Neural progenitor cell (in vitro differentiated cells): ENCODE measurements around the gene ROR2. TPM values are rescaled to one million over a fixed set of nuclear protein-coding genes. Genes with fewer than 3 reads are reported as not detected.
A peak's percentile ranks its signal among the peaks of the same experiment; 100 is the strongest.

Source experiments
- DNase-seq: peaks from one replicate; pipeline ENCODE4 v3.0.0-alpha.2; 2016; ENCODE audit warnings: low spot score
- H2AFZ ChIP-seq: fragments of 200-600 bp; sonication (generic); replicated peaks from 2 replicates; pipeline ENCODE4 v1.6.1; 2016; ENCODE audit warnings: antibody characterized with exemption
- H3F3A ChIP-seq: fragments of 200-600 bp; sonication (generic); 2 replicates; pipeline ENCODE4 v1.6.1; 2016; ENCODE audit warnings: antibody characterized with exemption, low read depth
- H3K27ac ChIP-seq: fragments of 200-600 bp; sonication (generic); 2 replicates; pipeline ENCODE4 v1.5.1; 2016; ENCODE audit warnings: mild to moderate bottlenecking
- H3K27me3 ChIP-seq: fragments of 200-600 bp; sonication (generic); 2 replicates; pipeline ENCODE4 v1.6.1; 2016; ENCODE audit warnings: mild to moderate bottlenecking, moderate library complexity
- H3K36me3 ChIP-seq: fragments of 200-600 bp; sonication (generic); 2 replicates; pipeline ENCODE4 v1.5.1; 2016
- H3K4me1 ChIP-seq: fragments of 200-600 bp; sonication (generic); 2 replicates; pipeline ENCODE4 v1.6.1; 2016; ENCODE audit warnings: mixed run types
- H3K4me2 ChIP-seq: fragments of 200-600 bp; sonication (generic); 2 replicates; pipeline ENCODE4 v1.6.1; 2016
- H3K4me3 ChIP-seq: fragments of 200-600 bp; sonication (generic); 2 replicates; pipeline ENCODE4 v1.5.1; 2016
- H3K79me2 ChIP-seq: fragments of 200-600 bp; sonication (generic); 2 replicates; pipeline ENCODE4 v1.6.1; 2016; ENCODE audit warnings: low read depth
- H3K9ac ChIP-seq: fragments of 200-600 bp; sonication (generic); 2 replicates; pipeline ENCODE4 v1.6.1; 2016
- H3K9me3 ChIP-seq: fragments of 200-600 bp; sonication (generic); 2 replicates; pipeline ENCODE4 v1.5.1; 2016; ENCODE audit warnings: low read depth
- H4K20me1 ChIP-seq: fragments of 200-600 bp; sonication (generic); 2 replicates; pipeline ENCODE4 v1.6.1; 2016; ENCODE audit warnings: low read depth
- H3K27ac Mint-ChIP-seq: 3 replicates; pipeline ENCODE4 v1.8.0; 2021; ENCODE audit warnings: mixed read lengths
- H3K27me3 Mint-ChIP-seq: 2 replicates; pipeline ENCODE4 v1.8.0; 2022; ENCODE audit warnings: low read depth, mild to moderate bottlenecking, inconsistent platforms, moderate library complexity, mixed read lengths; ENCODE audit not compliant: insufficient read depth
- H3K36me3 Mint-ChIP-seq: 3 replicates; pipeline ENCODE4 v1.8.0; 2021; ENCODE audit warnings: mixed read lengths
- H3K4me1 Mint-ChIP-seq: 3 replicates; pipeline ENCODE4 v1.8.0; 2021; ENCODE audit warnings: mixed read lengths
- H3K4me3 Mint-ChIP-seq: 3 replicates; pipeline ENCODE4 v1.8.0; 2021; ENCODE audit warnings: mild to moderate bottlenecking, moderate library complexity, mixed read lengths
- H3K9me3 Mint-ChIP-seq: 3 replicates; pipeline ENCODE4 v1.8.0; 2020; ENCODE audit warnings: mixed read lengths
- EZH2 ChIP-seq: fragments of 200-600 bp; sonication (generic); IDR thresholded peaks from 2 replicates; pipeline ENCODE4 v1.6.1; 2017; ENCODE audit warnings: antibody characterized with exemption, mild to moderate bottlenecking, moderate library complexity
- EZH2phosphoT487 ChIP-seq: fragments of 200-600 bp; sonication (generic); IDR thresholded peaks from 2 replicates; pipeline ENCODE4 v1.6.1; 2017; ENCODE audit warnings: antibody characterized with exemption
- total RNA-seq: library from RNA; depleted of rRNA; stranded (reverse); fragments of >200 nt; gene quantifications from 2 replicates; pipeline ENCODE4 v1.2.3, GENCODE V29; 2015; ENCODE audit warnings: low replicate concordance
- TF ChIP-seq, protein P1 (sequence below): fragments of 200-600 bp; sonication (generic); IDR thresholded peaks from 2 replicates; pipeline ENCODE4 v1.5.1; 2017; ENCODE audit warnings: antibody characterized with exemption, mild to moderate bottlenecking

The ROR2 gene
- total RNA-seq, 1 donor from 2014 or later = 20.1 TPM

GRCh38 chr9:91886414-91887076 is 63.5 kb downstream of the ROR2 start:
- peaks cover 40% of the 10 kb centered on the region for H3F3A ChIP-seq
- peaks cover 3% of the 10 kb centered on the region for H4K20me1 ChIP-seq
- no peaks in the 10 kb centered on the region for H3K9me3 ChIP-seq
- peak overlapping the region; percentile 31 for H3K4me3 ChIP-seq
- H3K27me3 Mint-ChIP-seq = no peaks in the 10 kb centered on the region
- H3K9ac ChIP-seq = no peak overlapping the region
- peak overlapping the region; percentile 76 for H3K4me3 Mint-ChIP-seq
- peak overlapping the region; percentile 96 for H3K27ac Mint-ChIP-seq
- peaks cover 4% of the 10 kb centered on the region for H3K9me3 Mint-ChIP-seq
- H3K79me2 ChIP-seq = peaks cover 49% of the 10 kb centered on the region
- peaks cover 17% of the 10 kb centered on the region for H3K36me3 Mint-ChIP-seq
- DNase-seq = peak; percentile 71
- peaks cover 68% of the 10 kb centered on the region for H3K4me1 Mint-ChIP-seq
- H3K27ac ChIP-seq = peak overlapping the region; percentile 94
- H3K27me3 ChIP-seq = no peaks in the 10 kb centered on the region
- H3K4me2 ChIP-seq = peak overlapping the region; percentile 76
- H2AFZ ChIP-seq = no peak overlapping the region
- no peaks in the 10 kb centered on the region for H3K36me3 ChIP-seq
- TF ChIP-seq EZH2phosphoT487 (no peak), EZH2 (no peak)
- TF ChIP-seq, protein P1, sequence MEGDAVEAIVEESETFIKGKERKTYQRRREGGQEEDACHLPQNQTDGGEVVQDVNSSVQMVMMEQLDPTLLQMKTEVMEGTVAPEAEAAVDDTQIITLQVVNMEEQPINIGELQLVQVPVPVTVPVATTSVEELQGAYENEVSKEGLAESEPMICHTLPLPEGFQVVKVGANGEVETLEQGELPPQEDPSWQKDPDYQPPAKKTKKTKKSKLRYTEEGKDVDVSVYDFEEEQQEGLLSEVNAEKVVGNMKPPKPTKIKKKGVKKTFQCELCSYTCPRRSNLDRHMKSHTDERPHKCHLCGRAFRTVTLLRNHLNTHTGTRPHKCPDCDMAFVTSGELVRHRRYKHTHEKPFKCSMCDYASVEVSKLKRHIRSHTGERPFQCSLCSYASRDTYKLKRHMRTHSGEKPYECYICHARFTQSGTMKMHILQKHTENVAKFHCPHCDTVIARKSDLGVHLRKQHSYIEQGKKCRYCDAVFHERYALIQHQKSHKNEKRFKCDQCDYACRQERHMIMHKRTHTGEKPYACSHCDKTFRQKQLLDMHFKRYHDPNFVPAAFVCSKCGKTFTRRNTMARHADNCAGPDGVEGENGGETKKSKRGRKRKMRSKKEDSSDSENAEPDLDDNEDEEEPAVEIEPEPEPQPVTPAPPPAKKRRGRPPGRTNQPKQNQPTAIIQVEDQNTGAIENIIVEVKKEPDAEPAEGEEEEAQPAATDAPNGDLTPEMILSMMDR = no peak
- H3K4me1 ChIP-seq = peaks cover 66% of the 10 kb centered on the region

GRCh38 chr9:91885746-91886413 is 64.1 kb downstream of the ROR2 start:
- peaks cover 40% of the 10 kb centered on the region for H3F3A ChIP-seq
- no peaks in the 10 kb centered on the region for H3K27me3 ChIP-seq
- DNase-seq = no peak
- Mint-ChIP-seq H3K4me1 (peaks cover 66% of the 10 kb centered on the region), H3K27me3 (no peaks in the 10 kb centered on the region), H3K27ac (peak overlapping the region; percentile 98), H3K36me3 (peaks cover 20% of the 10 kb centered on the region), H3K9me3 (peaks cover 4% of the 10 kb centered on the region), H3K4me3 (peak overlapping the region; percentile 76)
- no peaks in the 10 kb centered on the region for H3K9me3 ChIP-seq
- H3K36me3 ChIP-seq = no peaks in the 10 kb centered on the region
- TF ChIP-seq EZH2 (no peak), EZH2phosphoT487 (no peak)
- TF ChIP-seq, protein P1 = no peak
- peak overlapping the region; percentile 31 for H3K4me3 ChIP-seq
- H3K4me1 ChIP-seq = peaks cover 64% of the 10 kb centered on the region
- peaks cover 1% of the 10 kb centered on the region for H4K20me1 ChIP-seq
- H3K79me2 ChIP-seq = peaks cover 44% of the 10 kb centered on the region
- peak overlapping the region; percentile 76 for H3K4me2 ChIP-seq
- no peak overlapping the region for H3K9ac ChIP-seq
- H2AFZ ChIP-seq = no peak overlapping the region
- peak overlapping the region; percentile 94 for H3K27ac ChIP-seq

DNA sequence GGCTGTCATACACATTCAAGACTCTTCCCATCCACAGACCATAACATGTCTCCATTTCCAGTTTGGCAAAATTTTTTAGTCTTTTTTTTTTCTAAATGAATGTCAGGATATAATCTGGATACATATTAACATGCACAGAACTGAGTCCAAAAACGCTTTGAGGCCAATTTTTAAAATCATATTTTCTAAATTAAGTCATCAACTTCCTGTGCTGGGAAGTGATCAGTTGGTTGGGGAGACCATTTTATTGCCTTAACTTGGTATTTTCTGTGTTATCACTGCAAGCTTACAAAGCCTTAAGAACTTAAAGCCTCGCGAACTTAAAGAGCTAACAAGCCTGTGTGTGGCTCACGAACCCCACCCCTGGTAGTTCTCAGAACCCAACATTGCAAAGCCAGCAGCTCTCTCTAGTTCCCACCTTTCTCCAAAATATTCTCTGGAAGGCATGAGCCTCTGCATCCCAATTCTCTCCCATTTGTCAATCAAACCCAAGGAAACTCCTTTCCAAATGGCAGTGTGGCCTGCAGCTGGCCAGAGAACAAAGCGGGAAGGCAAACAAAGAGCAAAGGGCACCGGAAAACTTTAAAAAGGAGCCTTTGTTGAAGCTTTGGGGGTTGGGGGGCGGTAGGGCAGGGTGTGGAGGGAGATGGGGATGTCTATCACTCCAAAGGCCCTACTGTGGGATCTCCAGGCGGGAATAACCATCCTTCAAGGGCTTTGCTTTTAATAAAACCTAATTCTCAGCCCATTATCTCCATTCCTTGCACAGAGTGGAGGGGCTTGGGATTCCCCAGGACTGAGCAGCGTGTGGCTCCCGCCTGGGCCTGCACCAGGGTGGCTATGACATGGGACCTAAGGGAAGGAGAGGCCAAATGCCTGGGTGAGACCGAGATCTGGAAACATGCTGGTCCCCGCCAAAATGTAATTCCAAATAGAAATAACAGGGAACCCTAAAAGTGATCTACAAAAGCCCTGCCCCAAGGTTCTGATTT is 65.0 kb downstream of the ROR2 start:
- Mint-ChIP-seq H3K27ac (peak overlapping the region; percentile 98), H3K4me1 (peaks cover 59% of the 10 kb centered on the region), H3K9me3 (peaks cover 4% of the 10 kb centered on the region), H3K4me3 (peak overlapping the region; percentile 62), H3K36me3 (peaks cover 21% of the 10 kb centered on the region), H3K27me3 (no peaks in the 10 kb centered on the region)
- Histone ChIP-seq H3K27me3 (no peaks in the 10 kb centered on the region), H3K4me3 (peak overlapping the region; percentile 7), H3K9me3 (no peaks in the 10 kb centered on the region), H3F3A (peaks cover 40% of the 10 kb centered on the region), H2AFZ (no peak overlapping the region), H3K36me3 (no peaks in the 10 kb centered on the region), H3K79me2 (peaks cover 36% of the 10 kb centered on the region), H3K27ac (peak overlapping the region; percentile 94), H3K9ac (no peak overlapping the region), H3K4me1 (peaks cover 55% of the 10 kb centered on the region), H4K20me1 (no peaks in the 10 kb centered on the region), H3K4me2 (peak overlapping the region; percentile 76)
- TF ChIP-seq EZH2phosphoT487 = no peak
- TF ChIP-seq, protein P1 = no peak
- no peak for TF ChIP-seq EZH2
- DNase-seq = peak; percentile 89
